ENCODE results near the gene TEF.

DNA sequence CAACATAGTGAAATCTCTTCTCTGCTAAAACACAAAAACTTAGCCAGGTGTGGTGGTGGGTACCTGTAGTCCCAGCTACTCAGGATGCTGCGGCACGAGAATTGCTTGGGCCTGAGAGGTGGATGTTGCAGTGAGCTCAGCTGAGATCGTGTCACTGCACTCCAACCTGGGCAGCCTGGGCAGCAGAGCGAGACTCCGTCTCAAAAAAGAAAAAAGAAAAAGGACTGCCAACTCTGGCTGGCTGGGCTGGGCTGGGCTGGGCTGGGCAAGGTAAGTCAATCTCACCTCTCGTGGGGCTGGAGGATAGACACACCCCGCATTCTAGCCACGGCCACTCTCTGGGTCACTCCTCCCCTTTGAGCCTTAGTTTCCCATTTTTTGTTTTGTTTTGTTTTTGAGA, 26.9 kb downstream of the TEF start:
- TF ChIP-seq, protein P1, sequence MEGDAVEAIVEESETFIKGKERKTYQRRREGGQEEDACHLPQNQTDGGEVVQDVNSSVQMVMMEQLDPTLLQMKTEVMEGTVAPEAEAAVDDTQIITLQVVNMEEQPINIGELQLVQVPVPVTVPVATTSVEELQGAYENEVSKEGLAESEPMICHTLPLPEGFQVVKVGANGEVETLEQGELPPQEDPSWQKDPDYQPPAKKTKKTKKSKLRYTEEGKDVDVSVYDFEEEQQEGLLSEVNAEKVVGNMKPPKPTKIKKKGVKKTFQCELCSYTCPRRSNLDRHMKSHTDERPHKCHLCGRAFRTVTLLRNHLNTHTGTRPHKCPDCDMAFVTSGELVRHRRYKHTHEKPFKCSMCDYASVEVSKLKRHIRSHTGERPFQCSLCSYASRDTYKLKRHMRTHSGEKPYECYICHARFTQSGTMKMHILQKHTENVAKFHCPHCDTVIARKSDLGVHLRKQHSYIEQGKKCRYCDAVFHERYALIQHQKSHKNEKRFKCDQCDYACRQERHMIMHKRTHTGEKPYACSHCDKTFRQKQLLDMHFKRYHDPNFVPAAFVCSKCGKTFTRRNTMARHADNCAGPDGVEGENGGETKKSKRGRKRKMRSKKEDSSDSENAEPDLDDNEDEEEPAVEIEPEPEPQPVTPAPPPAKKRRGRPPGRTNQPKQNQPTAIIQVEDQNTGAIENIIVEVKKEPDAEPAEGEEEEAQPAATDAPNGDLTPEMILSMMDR (conservative IDR thresholded peaks at IDR 0.05; ENCODE audit: low read depth, low read length) = no peak
- TF ChIP-seq EZH2 (IDR thresholded peaks at IDR 0.05; ENCODE audit: borderline replicate concordance, low read depth, low read length, poor library complexity, severe bottlenecking) = no peak
